Measurements from ENCODE around the gene ICOS. TPM values are rescaled to one million over a fixed set of nuclear protein-coding genes. Genes with fewer than 3 reads are reported as not detected.

Gene ICOS
- total RNA-seq, 1 experiment from 2014 or later = 0.18 TPM

DNA sequence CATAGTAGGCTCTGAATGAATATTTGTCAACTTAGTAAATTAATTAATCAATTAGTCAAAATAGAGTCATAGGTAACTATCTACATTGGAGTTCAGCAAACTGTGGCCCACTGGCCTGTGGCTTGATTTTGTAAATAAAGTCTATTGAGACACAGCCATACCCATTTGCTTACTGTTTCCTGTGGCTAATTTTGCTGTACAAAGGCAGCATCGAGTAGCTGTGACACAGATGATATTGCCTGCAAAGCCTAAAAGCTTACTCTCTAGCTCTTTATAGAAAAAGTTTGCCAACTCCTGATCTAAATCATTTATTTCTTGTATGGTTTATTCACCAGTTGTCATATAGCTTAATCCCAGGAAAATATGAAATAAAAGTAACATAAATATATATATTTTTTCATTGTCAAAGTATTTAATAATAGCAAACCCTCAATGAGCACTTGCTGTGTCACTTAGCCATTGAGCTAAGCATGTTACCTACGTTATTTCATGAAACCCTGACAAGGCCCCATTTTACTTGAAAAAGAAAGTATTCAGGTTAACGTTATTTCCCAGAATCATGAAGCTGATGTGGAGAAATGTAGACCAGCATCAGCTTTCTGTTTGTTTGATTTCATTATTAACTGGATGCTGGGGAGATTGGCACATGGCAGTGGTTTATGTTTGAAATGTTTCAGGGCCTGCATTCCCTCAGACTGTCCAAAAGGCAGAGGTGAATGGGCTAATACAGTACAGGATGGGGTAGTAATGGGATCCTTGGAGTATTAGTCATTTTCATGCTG is 69.6 kb downstream of the ICOS start:
- ChIA-PET POLR2A (no interaction called here), CTCF (no interaction called here)
- ATAC-seq (no peak), DNase-seq (ENCODE audit: low read depth, low spot score) (no peak)
- no peaks in the 10 kb centered on the region for H3K27me3 ChIP-seq (ENCODE audit: control insufficient read depth, insufficient read depth, low read length)
- intact Hi-C loops (cut with micrococcal nuclease; ENCODE audit: unreplicated experiment) = no loop called here
- no peak overlapping the region for H3K4me3 ChIP-seq (ENCODE audit: low read depth in 2 of 2, low read length in 2 of 2)
- BruUV-seq (replicated peaks) = no TSS peak
- no peaks in the 10 kb centered on the region for H3K36me3 ChIP-seq (ENCODE audit: control insufficient read depth, insufficient read depth, low read length)
- no peaks in the 10 kb centered on the region for H3K4me1 ChIP-seq (ENCODE audit: control insufficient read depth, insufficient read depth, low read length)
- in situ Hi-C loops (cut with HindIII; ENCODE audit: low pct_unique_long_range_greater_than_20kb, low sequenced_read_pairs) = no loop called here
- H3K27ac ChIP-seq (ENCODE audit: low read length) = no peak overlapping the region
- TF ChIP-seq, protein P1, sequence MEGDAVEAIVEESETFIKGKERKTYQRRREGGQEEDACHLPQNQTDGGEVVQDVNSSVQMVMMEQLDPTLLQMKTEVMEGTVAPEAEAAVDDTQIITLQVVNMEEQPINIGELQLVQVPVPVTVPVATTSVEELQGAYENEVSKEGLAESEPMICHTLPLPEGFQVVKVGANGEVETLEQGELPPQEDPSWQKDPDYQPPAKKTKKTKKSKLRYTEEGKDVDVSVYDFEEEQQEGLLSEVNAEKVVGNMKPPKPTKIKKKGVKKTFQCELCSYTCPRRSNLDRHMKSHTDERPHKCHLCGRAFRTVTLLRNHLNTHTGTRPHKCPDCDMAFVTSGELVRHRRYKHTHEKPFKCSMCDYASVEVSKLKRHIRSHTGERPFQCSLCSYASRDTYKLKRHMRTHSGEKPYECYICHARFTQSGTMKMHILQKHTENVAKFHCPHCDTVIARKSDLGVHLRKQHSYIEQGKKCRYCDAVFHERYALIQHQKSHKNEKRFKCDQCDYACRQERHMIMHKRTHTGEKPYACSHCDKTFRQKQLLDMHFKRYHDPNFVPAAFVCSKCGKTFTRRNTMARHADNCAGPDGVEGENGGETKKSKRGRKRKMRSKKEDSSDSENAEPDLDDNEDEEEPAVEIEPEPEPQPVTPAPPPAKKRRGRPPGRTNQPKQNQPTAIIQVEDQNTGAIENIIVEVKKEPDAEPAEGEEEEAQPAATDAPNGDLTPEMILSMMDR (IDR thresholded peaks at IDR 0.05) = no peak
- TF ChIP-seq TCF7L2 (IDR thresholded peaks at IDR 0.05; ENCODE audit: low read depth, low read length) (no peak), POLR2AphosphoS5 (IDR thresholded peaks at IDR 0.05; ENCODE audit: low read depth, low read length) (no peak), SIN3A (IDR thresholded peaks at IDR 0.05; ENCODE audit: borderline replicate concordance, insufficient read depth, low read depth, low read length) (no peak)
- TF ChIP-seq, protein P2, sequence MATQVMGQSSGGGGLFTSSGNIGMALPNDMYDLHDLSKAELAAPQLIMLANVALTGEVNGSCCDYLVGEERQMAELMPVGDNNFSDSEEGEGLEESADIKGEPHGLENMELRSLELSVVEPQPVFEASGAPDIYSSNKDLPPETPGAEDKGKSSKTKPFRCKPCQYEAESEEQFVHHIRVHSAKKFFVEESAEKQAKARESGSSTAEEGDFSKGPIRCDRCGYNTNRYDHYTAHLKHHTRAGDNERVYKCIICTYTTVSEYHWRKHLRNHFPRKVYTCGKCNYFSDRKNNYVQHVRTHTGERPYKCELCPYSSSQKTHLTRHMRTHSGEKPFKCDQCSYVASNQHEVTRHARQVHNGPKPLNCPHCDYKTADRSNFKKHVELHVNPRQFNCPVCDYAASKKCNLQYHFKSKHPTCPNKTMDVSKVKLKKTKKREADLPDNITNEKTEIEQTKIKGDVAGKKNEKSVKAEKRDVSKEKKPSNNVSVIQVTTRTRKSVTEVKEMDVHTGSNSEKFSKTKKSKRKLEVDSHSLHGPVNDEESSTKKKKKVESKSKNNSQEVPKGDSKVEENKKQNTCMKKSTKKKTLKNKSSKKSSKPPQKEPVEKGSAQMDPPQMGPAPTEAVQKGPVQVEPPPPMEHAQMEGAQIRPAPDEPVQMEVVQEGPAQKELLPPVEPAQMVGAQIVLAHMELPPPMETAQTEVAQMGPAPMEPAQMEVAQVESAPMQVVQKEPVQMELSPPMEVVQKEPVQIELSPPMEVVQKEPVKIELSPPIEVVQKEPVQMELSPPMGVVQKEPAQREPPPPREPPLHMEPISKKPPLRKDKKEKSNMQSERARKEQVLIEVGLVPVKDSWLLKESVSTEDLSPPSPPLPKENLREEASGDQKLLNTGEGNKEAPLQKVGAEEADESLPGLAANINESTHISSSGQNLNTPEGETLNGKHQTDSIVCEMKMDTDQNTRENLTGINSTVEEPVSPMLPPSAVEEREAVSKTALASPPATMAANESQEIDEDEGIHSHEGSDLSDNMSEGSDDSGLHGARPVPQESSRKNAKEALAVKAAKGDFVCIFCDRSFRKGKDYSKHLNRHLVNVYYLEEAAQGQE (IDR thresholded peaks at IDR 0.05; ENCODE audit: insufficient read depth in 1 of 2, low read depth in 2 of 2, low read length in 1 of 2) = no peak
- no peaks in the 10 kb centered on the region for H3K9me3 ChIP-seq (ENCODE audit: control insufficient read depth, insufficient read depth, low read depth, low read length)

DNA sequence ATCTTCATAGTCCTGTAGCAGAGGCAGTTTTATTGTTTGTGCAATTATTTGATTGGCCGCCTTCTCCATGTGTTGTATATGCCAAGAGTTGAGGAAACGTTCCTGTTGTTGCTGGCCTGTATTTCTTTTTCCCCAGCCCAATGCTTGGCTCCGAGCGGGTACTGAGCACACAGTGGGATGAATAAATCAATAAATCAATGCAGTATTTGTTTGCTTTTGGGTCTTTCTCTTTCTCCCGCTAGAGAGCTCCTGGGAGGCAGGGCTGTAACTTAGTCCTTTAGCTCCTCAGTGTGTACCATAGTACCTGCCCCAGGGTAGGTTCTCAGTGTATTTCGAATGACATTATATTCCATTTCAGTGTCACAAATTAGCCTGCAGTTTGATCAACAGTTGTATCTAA is 71.8 kb downstream of the ICOS start:
- H3K27me3 ChIP-seq (ENCODE audit: control insufficient read depth, insufficient read depth, low read length) = no peaks in the 10 kb centered on the region
- BruUV-seq (replicated peaks) = no TSS peak
- H3K27ac ChIP-seq (ENCODE audit: low read length) = no peak overlapping the region
- intact Hi-C loops (cut with micrococcal nuclease; ENCODE audit: unreplicated experiment) (no loop called here), in situ Hi-C loops (cut with HindIII; ENCODE audit: low pct_unique_long_range_greater_than_20kb, low sequenced_read_pairs) (no loop called here)
- ChIA-PET CTCF (no interaction called here), POLR2A (no interaction called here)
- H3K4me3 ChIP-seq (ENCODE audit: low read depth in 2 of 2, low read length in 2 of 2) = no peak overlapping the region
- TF ChIP-seq TCF7L2 (IDR thresholded peaks at IDR 0.05; ENCODE audit: low read depth, low read length) (no peak), POLR2AphosphoS5 (IDR thresholded peaks at IDR 0.05; ENCODE audit: low read depth, low read length) (no peak), SIN3A (IDR thresholded peaks at IDR 0.05; ENCODE audit: borderline replicate concordance, insufficient read depth, low read depth, low read length) (no peak)
- TF ChIP-seq, protein P1 (IDR thresholded peaks at IDR 0.05) = no peak
- TF ChIP-seq, protein P2 (IDR thresholded peaks at IDR 0.05; ENCODE audit: insufficient read depth in 1 of 2, low read depth in 2 of 2, low read length in 1 of 2) = no peak
- no peaks in the 10 kb centered on the region for H3K9me3 ChIP-seq (ENCODE audit: control insufficient read depth, insufficient read depth, low read depth, low read length)
- ATAC-seq = no peak
- DNase-seq (ENCODE audit: low read depth, low spot score) = no peak
- no peaks in the 10 kb centered on the region for H3K36me3 ChIP-seq (ENCODE audit: control insufficient read depth, insufficient read depth, low read length)
- no peaks in the 10 kb centered on the region for H3K4me1 ChIP-seq (ENCODE audit: control insufficient read depth, insufficient read depth, low read length)
